GM12878 (cell line): ENCODE results near the gene ZSCAN22. TPM values are rescaled to one million over a fixed set of nuclear protein-coding genes. Genes with fewer than 3 reads are reported as not detected.

Source experiments
- CBFB ChIP-seq: IDR thresholded peaks from 2 replicates; pipeline ENCODE4 v1.6.1; 2016; ENCODE audit warnings: antibody characterized with exemption, low read depth
- LARP7 ChIP-seq: fragments of 450-650 bp; IDR thresholded peaks from 2 replicates; pipeline ENCODE4 v1.6.1; 2017; ENCODE audit warnings: mild to moderate bottlenecking
- NKRF ChIP-seq: fragments of 450-650 bp; conservative IDR thresholded peaks from 2 replicates; pipeline ENCODE4 v1.6.1; 2017; ENCODE audit warnings: mild to moderate bottlenecking, moderate library complexity
- PML ChIP-seq: IDR thresholded peaks from 2 replicates; pipeline ENCODE4 v1.6.1; 2012; ENCODE audit warnings: low read length, inconsistent platforms
- POLR2AphosphoS2 ChIP-seq: IDR thresholded peaks from 2 replicates; pipeline ENCODE4 v1.6.1; 2011; ENCODE audit warnings: low read depth, mild to moderate bottlenecking, low read length, improper control_type of control experiment, moderate library complexity
- RB1 ChIP-seq: fragments of 450-650 bp; formaldehyde crosslinking; IDR thresholded peaks from 2 replicates; pipeline ENCODE4 v1.6.1; 2017; ENCODE audit warnings: mild to moderate bottlenecking, borderline replicate concordance
- RFX5 ChIP-seq: IDR thresholded peaks from 2 replicates; pipeline ENCODE4 v1.6.1; 2011; ENCODE audit warnings: low read depth, low read length, improper control_type of control experiment
- SMAD5 ChIP-seq: IDR thresholded peaks from 2 replicates; pipeline ENCODE4 v1.6.1; 2016; ENCODE audit warnings: antibody characterized with exemption, low read depth
- TBL1XR1 ChIP-seq: IDR thresholded peaks from 2 replicates; pipeline ENCODE4 v1.6.1; 2012; ENCODE audit warnings: low read depth, low read length, improper control_type of control experiment
- ZNF24 ChIP-seq: fragments of 450-650 bp; IDR thresholded peaks from 2 replicates; pipeline ENCODE4 v1.6.1; 2017; ENCODE audit warnings: antibody characterized with exemption, mild to moderate bottlenecking
- polyA plus RNA-seq, 11 experiments: library from polyadenylated mRNA; depleted of rRNA in 4 of 11; unstranded in 6 of 11; stranded (reverse) in 5 of 11; fragments of >200 nt; fragmentation: Nextera tagmentation in 4 of 11; fragmentation: Illumina TruSeq in 1 of 11; extraction: Ambion mirVana in 4 of 11; extraction: Trizol in 1 of 11; gene quantifications; 1 replicate in 1 of 11; 2 replicates in 10 of 11; pipeline versions ENCODE4 v1.2.1 to v1.2.3, GENCODE V29; 2011 to 2016; ENCODE audit warnings: inconsistent platforms in 2 of 11, missing spikeins in 2 of 11, low read depth in 1 of 11
- total RNA-seq, 4 experiments: library from RNA; depleted of rRNA in 3 of 4; stranded (reverse); fragments of >200 nt in 3 of 4; fragmentation: Illumina TruSeq in 1 of 4; extraction: Trizol in 1 of 4; gene quantifications; 2 replicates each; pipeline versions ENCODE4 v1.2.1 to v1.2.3, GENCODE V29; 2013 to 2021
- TF ChIP-seq, protein P1 (sequence below): fragments of 450-650 bp; IDR thresholded peaks from 2 replicates; pipeline ENCODE4 v1.6.1; 2017; ENCODE audit warnings: low read depth, mild to moderate bottlenecking, moderate library complexity
- TF ChIP-seq, protein P2 (sequence below): fragments of 450-650 bp; formaldehyde crosslinking; IDR thresholded peaks from 2 replicates; pipeline ENCODE4 v1.5.0; 2022; ENCODE audit warnings: mild to moderate bottlenecking, missing genetic modification characterization
- TF ChIP-seq, protein P3 (sequence below): IDR thresholded peaks from 2 replicates; pipeline ENCODE4 v1.6.1; 2012; ENCODE audit warnings: low read length, inconsistent platforms

ZSCAN22 gene
- total and polyA plus RNA-seq, 10 of the 15 experiments (the other 5 are each of a cell fraction or from before 2014, with no cell fraction given) = 0.49 to 3.9 (median 2.6) TPM

DNA sequence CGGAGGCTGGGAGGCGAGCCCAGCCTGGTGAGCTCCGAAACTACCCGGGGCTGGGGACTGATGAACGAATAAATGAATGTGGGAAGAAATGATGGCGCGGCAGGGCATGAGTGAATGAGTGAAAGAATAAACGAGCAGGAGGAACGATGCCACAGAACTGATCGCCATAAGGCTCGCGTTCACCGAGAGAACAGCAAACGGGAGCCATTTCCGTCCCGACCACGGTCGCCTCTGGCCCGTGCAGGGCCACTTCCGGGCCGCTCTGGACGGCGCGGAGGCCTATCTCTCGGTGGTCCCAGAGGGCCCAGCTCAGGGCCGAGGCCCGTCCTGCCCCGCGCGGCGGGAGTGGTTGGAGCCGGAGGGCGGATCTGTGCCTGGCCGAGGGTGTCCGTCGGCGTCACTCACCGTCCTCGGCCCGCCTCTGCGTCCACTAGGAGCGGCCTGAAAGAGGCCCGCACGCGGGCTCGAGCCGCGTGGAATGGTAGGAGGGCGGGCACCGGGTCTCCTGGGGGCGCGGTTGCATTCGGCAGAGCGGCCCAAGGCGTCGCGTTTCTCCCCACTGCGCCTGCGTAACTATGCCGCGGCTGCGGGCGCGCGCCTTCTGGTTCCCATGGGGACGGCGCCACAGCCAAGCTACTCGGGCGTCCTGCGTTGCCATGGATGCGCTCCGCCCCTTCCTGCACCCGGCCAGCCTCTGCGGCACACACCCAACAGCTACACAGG lies 35.6 kb downstream of the ZSCAN22 start, which contains the start of gene ZNF497 (continued):
- TF ChIP-seq PML (peak; percentile 63; the same call in 1 of the 2 replicates), CBFB (0 out of 2 replicates have a peak, but pooled peaks have one; percentile 45), LARP7 (peak; percentile 96), POLR2AphosphoS2 (peak; percentile 31; the same call in 1 of the 2 replicates), NKRF (peak; percentile 98), TBL1XR1 (peak; percentile 46), RB1 (peak; percentile 82), RFX5 (no peak), SMAD5 (peak; percentile 81), ZNF24 (peak; percentile 91)
- TF ChIP-seq, protein P1, sequence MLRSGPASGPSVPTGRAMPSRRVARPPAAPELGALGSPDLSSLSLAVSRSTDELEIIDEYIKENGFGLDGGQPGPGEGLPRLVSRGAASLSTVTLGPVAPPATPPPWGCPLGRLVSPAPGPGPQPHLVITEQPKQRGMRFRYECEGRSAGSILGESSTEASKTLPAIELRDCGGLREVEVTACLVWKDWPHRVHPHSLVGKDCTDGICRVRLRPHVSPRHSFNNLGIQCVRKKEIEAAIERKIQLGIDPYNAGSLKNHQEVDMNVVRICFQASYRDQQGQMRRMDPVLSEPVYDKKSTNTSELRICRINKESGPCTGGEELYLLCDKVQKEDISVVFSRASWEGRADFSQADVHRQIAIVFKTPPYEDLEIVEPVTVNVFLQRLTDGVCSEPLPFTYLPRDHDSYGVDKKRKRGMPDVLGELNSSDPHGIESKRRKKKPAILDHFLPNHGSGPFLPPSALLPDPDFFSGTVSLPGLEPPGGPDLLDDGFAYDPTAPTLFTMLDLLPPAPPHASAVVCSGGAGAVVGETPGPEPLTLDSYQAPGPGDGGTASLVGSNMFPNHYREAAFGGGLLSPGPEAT = peak; percentile 85
- TF ChIP-seq, protein P2, sequence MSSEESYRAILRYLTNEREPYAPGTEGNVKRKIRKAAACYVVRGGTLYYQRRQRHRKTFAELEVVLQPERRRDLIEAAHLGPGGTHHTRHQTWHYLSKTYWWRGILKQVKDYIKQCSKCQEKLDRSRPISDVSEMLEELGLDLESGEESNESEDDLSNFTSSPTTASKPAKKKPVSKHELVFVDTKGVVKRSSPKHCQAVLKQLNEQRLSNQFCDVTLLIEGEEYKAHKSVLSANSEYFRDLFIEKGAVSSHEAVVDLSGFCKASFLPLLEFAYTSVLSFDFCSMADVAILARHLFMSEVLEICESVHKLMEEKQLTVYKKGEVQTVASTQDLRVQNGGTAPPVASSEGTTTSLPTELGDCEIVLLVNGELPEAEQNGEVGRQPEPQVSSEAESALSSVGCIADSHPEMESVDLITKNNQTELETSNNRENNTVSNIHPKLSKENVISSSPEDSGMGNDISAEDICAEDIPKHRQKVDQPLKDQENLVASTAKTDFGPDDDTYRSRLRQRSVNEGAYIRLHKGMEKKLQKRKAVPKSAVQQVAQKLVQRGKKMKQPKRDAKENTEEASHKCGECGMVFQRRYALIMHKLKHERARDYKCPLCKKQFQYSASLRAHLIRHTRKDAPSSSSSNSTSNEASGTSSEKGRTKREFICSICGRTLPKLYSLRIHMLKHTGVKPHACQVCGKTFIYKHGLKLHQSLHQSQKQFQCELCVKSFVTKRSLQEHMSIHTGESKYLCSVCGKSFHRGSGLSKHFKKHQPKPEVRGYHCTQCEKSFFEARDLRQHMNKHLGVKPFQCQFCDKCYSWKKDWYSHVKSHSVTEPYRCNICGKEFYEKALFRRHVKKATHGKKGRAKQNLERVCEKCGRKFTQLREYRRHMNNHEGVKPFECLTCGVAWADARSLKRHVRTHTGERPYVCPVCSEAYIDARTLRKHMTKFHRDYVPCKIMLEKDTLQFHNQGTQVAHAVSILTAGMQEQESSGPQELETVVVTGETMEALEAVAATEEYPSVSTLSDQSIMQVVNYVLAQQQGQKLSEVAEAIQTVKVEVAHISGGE (CRISPR knock-in tag) = peak; percentile 59
- TF ChIP-seq, protein P3, sequence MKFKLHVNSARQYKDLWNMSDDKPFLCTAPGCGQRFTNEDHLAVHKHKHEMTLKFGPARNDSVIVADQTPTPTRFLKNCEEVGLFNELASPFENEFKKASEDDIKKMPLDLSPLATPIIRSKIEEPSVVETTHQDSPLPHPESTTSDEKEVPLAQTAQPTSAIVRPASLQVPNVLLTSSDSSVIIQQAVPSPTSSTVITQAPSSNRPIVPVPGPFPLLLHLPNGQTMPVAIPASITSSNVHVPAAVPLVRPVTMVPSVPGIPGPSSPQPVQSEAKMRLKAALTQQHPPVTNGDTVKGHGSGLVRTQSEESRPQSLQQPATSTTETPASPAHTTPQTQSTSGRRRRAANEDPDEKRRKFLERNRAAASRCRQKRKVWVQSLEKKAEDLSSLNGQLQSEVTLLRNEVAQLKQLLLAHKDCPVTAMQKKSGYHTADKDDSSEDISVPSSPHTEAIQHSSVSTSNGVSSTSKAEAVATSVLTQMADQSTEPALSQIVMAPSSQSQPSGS = no peak
